ENCODE measurements around the gene DCP1B.

DCP1B gene

GRCh38 chr12:1929241-1929984, 74.8 kb downstream of the DCP1B start:
- H2AFZ ChIP-seq (ENCODE audit: low read depth, low read length, severe bottlenecking) = no peak overlapping the region
- H3K27ac ChIP-seq (ENCODE audit: low read depth, low read length) = no peak overlapping the region
- no peaks in the 10 kb centered on the region for H3K36me3 ChIP-seq (ENCODE audit: low read length)
- H3K4me2 ChIP-seq (ENCODE audit: low read depth, low read length, poor library complexity, severe bottlenecking) = no peak overlapping the region
- TF ChIP-seq CTCF (IDR thresholded peaks at IDR 0.05; ENCODE audit: insufficient read depth, low read length, poor library complexity, severe bottlenecking) (no peak), EZH2phosphoT487 (conservative IDR thresholded peaks at IDR 0.05; ENCODE audit: low read length) (no peak)
- no peaks in the 10 kb centered on the region for H3F3A ChIP-seq (ENCODE audit: insufficient read depth)
- no peaks in the 10 kb centered on the region for H3K9me3 ChIP-seq (ENCODE audit: insufficient read depth, low read length)
- no peaks in the 10 kb centered on the region for H4K20me1 ChIP-seq (ENCODE audit: low read depth, low read length)
- H3K4me3 ChIP-seq (ENCODE audit: insufficient read depth, low read length, poor library complexity, severe bottlenecking) = no peak overlapping the region
- no peaks in the 10 kb centered on the region for H3K27me3 ChIP-seq (ENCODE audit: low read length)
- H3K79me2 ChIP-seq (ENCODE audit: insufficient read depth, low read length) = no peaks in the 10 kb centered on the region
- no peak overlapping the region for H3K9ac ChIP-seq (ENCODE audit: low read length)
- H3K9me2 ChIP-seq (replicated peaks; ENCODE audit: insufficient read depth, low read length) = no peaks in the 10 kb centered on the region

GRCh38 chr12:1928439-1929121, 75.7 kb downstream of the DCP1B start:
- Histone ChIP-seq H3K27ac (ENCODE audit: low read depth, low read length) (no peak overlapping the region), H3K4me2 (ENCODE audit: low read depth, low read length, poor library complexity, severe bottlenecking) (no peak overlapping the region), H4K20me1 (ENCODE audit: low read depth, low read length) (no peaks in the 10 kb centered on the region), H3K36me3 (ENCODE audit: low read length) (no peaks in the 10 kb centered on the region), H3K9me3 (ENCODE audit: insufficient read depth, low read length) (no peaks in the 10 kb centered on the region), H3K4me3 (ENCODE audit: insufficient read depth, low read length, poor library complexity, severe bottlenecking) (no peak overlapping the region), H2AFZ (ENCODE audit: low read depth, low read length, severe bottlenecking) (no peak overlapping the region), H3K27me3 (ENCODE audit: low read length) (no peaks in the 10 kb centered on the region), H3K9me2 (replicated peaks; ENCODE audit: insufficient read depth, low read length) (no peaks in the 10 kb centered on the region), H3F3A (ENCODE audit: insufficient read depth) (no peaks in the 10 kb centered on the region), H3K79me2 (ENCODE audit: insufficient read depth, low read length) (no peaks in the 10 kb centered on the region), H3K9ac (ENCODE audit: low read length) (no peak overlapping the region)
- TF ChIP-seq CTCF (IDR thresholded peaks at IDR 0.05; ENCODE audit: insufficient read depth, low read length, poor library complexity, severe bottlenecking) (no peak), EZH2phosphoT487 (conservative IDR thresholded peaks at IDR 0.05; ENCODE audit: low read length) (no peak)

GRCh38 chr12:1927751-1928351, 76.4 kb downstream of the DCP1B start:
- H3K9me2 ChIP-seq (replicated peaks; ENCODE audit: insufficient read depth, low read length) = no peaks in the 10 kb centered on the region
- H3K36me3 ChIP-seq (ENCODE audit: low read length) = no peaks in the 10 kb centered on the region
- no peaks in the 10 kb centered on the region for H3F3A ChIP-seq (ENCODE audit: insufficient read depth)
- no peaks in the 10 kb centered on the region for H3K27me3 ChIP-seq (ENCODE audit: low read length)
- H3K4me2 ChIP-seq (ENCODE audit: low read depth, low read length, poor library complexity, severe bottlenecking) = no peak overlapping the region
- H3K9ac ChIP-seq (ENCODE audit: low read length) = no peak overlapping the region
- no peaks in the 10 kb centered on the region for H3K9me3 ChIP-seq (ENCODE audit: insufficient read depth, low read length)
- H3K27ac ChIP-seq (ENCODE audit: low read depth, low read length) = no peak overlapping the region
- H4K20me1 ChIP-seq (ENCODE audit: low read depth, low read length) = no peaks in the 10 kb centered on the region
- H3K79me2 ChIP-seq (ENCODE audit: insufficient read depth, low read length) = no peaks in the 10 kb centered on the region
- no peak overlapping the region for H2AFZ ChIP-seq (ENCODE audit: low read depth, low read length, severe bottlenecking)
- H3K4me3 ChIP-seq (ENCODE audit: insufficient read depth, low read length, poor library complexity, severe bottlenecking) = no peak overlapping the region
- TF ChIP-seq EZH2phosphoT487 (conservative IDR thresholded peaks at IDR 0.05; ENCODE audit: low read length) (no peak), CTCF (IDR thresholded peaks at IDR 0.05; ENCODE audit: insufficient read depth, low read length, poor library complexity, severe bottlenecking) (no peak)

Data from SU-DHL-6 (cell line).